BLaER1 (cell line): ENCODE data around the gene NECTIN4.

ENCODE experiments used
- H3K27ac ChIP-seq: shearing (Covaris generic); formaldehyde crosslinking; 2 replicates; pipeline ENCODE4 v1.8.1; 2022
- H3K27me3 ChIP-seq: shearing (Covaris generic); formaldehyde crosslinking; 2 replicates; pipeline ENCODE4 v1.8.1; 2022
- H3K36me3 ChIP-seq: shearing (Covaris generic); formaldehyde crosslinking; 2 replicates; pipeline ENCODE4 v1.8.1; 2022
- H3K4me1 ChIP-seq: shearing (Covaris generic); formaldehyde crosslinking; 2 replicates; pipeline ENCODE4 v1.8.1; 2022
- H3K4me2 ChIP-seq: shearing (Covaris generic); formaldehyde crosslinking; 2 replicates; pipeline ENCODE4 v1.8.1; 2022
- H3K4me3 ChIP-seq: shearing (Covaris generic); formaldehyde crosslinking; 2 replicates; pipeline ENCODE4 v1.8.1; 2022
- H3K9ac ChIP-seq: shearing (Covaris generic); formaldehyde crosslinking; 2 replicates; pipeline ENCODE4 v1.8.1; 2022
- H3K9me3 ChIP-seq: shearing (Covaris generic); formaldehyde crosslinking; 2 replicates; pipeline ENCODE4 v1.8.1; 2022
- H4K20me1 ChIP-seq: shearing (Covaris generic); formaldehyde crosslinking; 2 replicates; pipeline ENCODE4 v1.8.1; 2022
- Cebpa-rat ChIP-seq: shearing (Covaris generic); IDR thresholded peaks from 2 replicates; pipeline ENCODE4 v1.8.1; 2022

Gene NECTIN4

DNA sequence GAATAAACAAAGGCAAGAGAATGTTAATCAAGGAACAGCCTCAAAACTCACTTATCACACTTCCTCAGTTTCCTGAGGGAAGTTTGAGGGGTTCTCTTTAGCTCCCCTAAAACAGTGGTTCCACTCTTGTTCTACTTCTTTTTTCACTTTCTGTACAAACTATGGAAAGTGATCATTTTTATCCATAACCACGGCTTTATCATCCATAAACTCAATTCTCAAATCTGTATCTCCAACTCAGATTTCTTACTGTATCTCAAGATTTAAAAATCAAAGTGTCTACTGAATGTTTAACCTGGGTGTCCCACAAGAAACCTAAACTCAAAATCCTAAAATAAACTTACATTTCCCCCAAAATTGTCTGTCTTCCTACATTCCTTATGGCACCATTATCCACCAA, 24.6 kb upstream of the NECTIN4 start:
- no peaks in the 10 kb centered on the region for H3K27me3 ChIP-seq
- H3K27ac ChIP-seq = no peak overlapping the region
- H3K9ac ChIP-seq = no peak overlapping the region
- H4K20me1 ChIP-seq = peaks cover 82% of the 10 kb centered on the region
- H3K4me1 ChIP-seq = peaks cover 55% of the 10 kb centered on the region
- TF ChIP-seq Cebpa-rat = no peak
- no peak overlapping the region for H3K4me3 ChIP-seq
- 0 out of 2 replicates have a peak overlapping the region, but pooled peaks have one; percentile 0 for H3K4me2 ChIP-seq
- no peaks in the 10 kb centered on the region for H3K9me3 ChIP-seq
- H3K36me3 ChIP-seq = peaks cover 51% of the 10 kb centered on the region

- Histone ChIP-seq H4K20me1 (peaks cover 100% of the 10 kb centered on the region), H3K36me3 (peaks cover 75% of the 10 kb centered on the region), H3K27me3 (no peaks in the 10 kb centered on the region), H3K27ac (no peak overlapping the region), H3K9ac (no peak overlapping the region), H3K4me2 (no peak overlapping the region), H3K4me1 (peaks cover 43% of the 10 kb centered on the region), H3K9me3 (no peaks in the 10 kb centered on the region), H3K4me3 (no peak overlapping the region)
- no peak for TF ChIP-seq Cebpa-rat
Measured at GRCh38 chr1:161111527-161111926, 22.2 kb upstream of the NECTIN4 start.

- Histone ChIP-seq H4K20me1 (peaks cover 100% of the 10 kb centered on the region), H3K9ac (no peak overlapping the region), H3K9me3 (no peaks in the 10 kb centered on the region), H3K27me3 (no peaks in the 10 kb centered on the region), H3K4me1 (peaks cover 39% of the 10 kb centered on the region), H3K27ac (no peak overlapping the region), H3K36me3 (peaks cover 75% of the 10 kb centered on the region), H3K4me3 (no peak overlapping the region), H3K4me2 (no peak overlapping the region)
- no peak for TF ChIP-seq Cebpa-rat
Measured at GRCh38 chr1:161111117-161111516, 21.8 kb upstream of the NECTIN4 start.

DNA sequence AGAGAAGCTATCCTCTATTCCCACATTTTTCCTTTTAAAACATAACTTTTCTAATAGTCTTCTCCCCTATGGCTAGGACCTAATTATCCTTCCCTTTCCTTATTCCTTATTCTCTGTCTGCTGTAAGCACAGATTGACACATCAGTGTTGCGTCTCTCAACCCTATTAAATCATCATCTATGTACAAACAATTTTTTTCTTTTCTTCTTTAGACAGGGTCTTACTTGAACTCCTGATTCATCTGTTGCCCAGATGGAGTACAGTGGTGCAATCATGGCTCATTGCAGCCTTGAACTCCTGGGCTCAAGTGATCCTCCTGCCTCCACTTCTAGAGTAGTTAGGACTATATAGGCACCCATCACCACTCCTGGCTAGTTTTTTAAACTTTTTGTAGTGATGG, 17.1 kb upstream of the NECTIN4 start:
- Histone ChIP-seq H3K27ac (no peak overlapping the region), H3K36me3 (peaks cover 89% of the 10 kb centered on the region), H3K4me3 (no peak overlapping the region), H3K9me3 (no peaks in the 10 kb centered on the region), H3K4me2 (no peak overlapping the region), H4K20me1 (peaks cover 100% of the 10 kb centered on the region), H3K9ac (no peak overlapping the region), H3K27me3 (no peaks in the 10 kb centered on the region), H3K4me1 (no peaks in the 10 kb centered on the region)
- TF ChIP-seq Cebpa-rat = no peak

- Histone ChIP-seq H4K20me1 (peaks cover 72% of the 10 kb centered on the region), H3K9me3 (no peaks in the 10 kb centered on the region)
- TF ChIP-seq Cebpa-rat = no peak
Measured at GRCh38 chr1:161100556-161100955, 11.2 kb upstream of the NECTIN4 start.

DNA sequence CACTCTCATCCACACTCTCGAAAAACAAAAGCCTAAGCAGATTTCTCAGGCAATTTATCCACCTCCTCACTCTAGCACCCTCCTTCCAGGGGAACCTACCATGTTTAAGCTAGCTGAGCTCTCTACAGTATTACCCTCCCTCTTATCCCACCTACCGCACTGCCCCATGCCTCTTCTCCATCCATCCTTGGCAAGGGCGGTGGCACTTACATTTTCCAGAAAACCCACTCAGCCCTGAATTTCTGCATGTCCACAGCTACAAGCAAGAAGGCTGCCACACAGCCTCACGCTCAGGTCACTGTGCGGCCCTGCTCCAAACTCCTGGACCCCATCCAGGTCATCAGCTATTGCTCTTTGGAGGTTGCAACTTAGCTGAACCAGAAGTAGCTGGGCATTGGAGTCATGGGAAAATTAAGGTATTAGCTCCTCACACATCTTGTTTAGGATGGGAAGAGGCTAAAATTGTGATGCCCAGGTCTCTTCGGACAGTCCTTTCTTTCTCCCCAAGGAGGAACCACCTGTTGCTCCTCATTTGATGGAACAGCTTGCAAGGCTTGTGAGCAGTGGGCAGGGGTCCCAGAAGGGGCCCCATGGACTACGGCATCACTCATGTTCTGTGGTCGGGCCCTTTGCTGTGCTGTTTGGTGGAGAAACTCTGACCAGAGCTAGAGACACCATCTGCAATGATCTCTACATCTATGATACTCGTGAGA, 9.9 kb upstream of the NECTIN4 start:
- no peak overlapping the region for H3K9ac ChIP-seq
- peaks cover 28% of the 10 kb centered on the region for H3K4me1 ChIP-seq

More at GRCh38 chr1:161100556-161100955, 11.2 kb upstream of the NECTIN4 start:
- H3K4me3 ChIP-seq = no peak overlapping the region
- H3K27ac ChIP-seq = no peak overlapping the region
- H3K4me1 ChIP-seq = peaks cover 28% of the 10 kb centered on the region
- no peaks in the 10 kb centered on the region for H3K27me3 ChIP-seq
- no peak overlapping the region for H3K4me2 ChIP-seq
- peaks cover 64% of the 10 kb centered on the region for H3K36me3 ChIP-seq
- H3K9ac ChIP-seq = no peak overlapping the region

GRCh38 chr1:161098210-161099068, 9.1 kb upstream of the NECTIN4 start, which contains the start of gene KLHDC9:
TSS of gene KLHDC9 (plus strand) at chr1:161098361. CDS start at chr1:161098536, 175 bp downstream.
- Histone ChIP-seq H3K36me3 (peaks cover 46% of the 10 kb centered on the region), H3K9me3 (no peaks in the 10 kb centered on the region), H3K27ac (peak within 1 kb of the TSS; percentile 71), H3K4me2 (peak within 1 kb of the TSS; percentile 99), H3K4me3 (peak within 1 kb of the TSS; percentile 70), H3K27me3 (no peaks in the 10 kb centered on the region), H4K20me1 (peaks cover 50% of the 10 kb centered on the region), H3K4me1 (peaks cover 28% of the 10 kb centered on the region), H3K9ac (peak within 1 kb of the TSS; percentile 73)
- no peak for TF ChIP-seq Cebpa-rat

More for the DNA sequence above, 9.9 kb upstream of the NECTIN4 start:
- H3K27me3 ChIP-seq = no peaks in the 10 kb centered on the region
- no peaks in the 10 kb centered on the region for H3K9me3 ChIP-seq
- peak overlapping the region; percentile 70; the same call in 1 of the 2 replicates for H3K4me3 ChIP-seq
- H3K4me2 ChIP-seq = peak overlapping the region; percentile 99
- H3K27ac ChIP-seq = no peak overlapping the region
- no peak for TF ChIP-seq Cebpa-rat
- peaks cover 53% of the 10 kb centered on the region for H3K36me3 ChIP-seq
- H4K20me1 ChIP-seq = peaks cover 58% of the 10 kb centered on the region

- Histone ChIP-seq H3K36me3 (peaks cover 29% of the 10 kb centered on the region), H3K9ac (no peak overlapping the region; the same call in 1 of the 2 replicates), H4K20me1 (peaks cover 31% of the 10 kb centered on the region), H3K27ac (no peak overlapping the region), H3K4me2 (peak overlapping the region; percentile 99; the same call in 1 of the 2 replicates), H3K4me3 (no peak overlapping the region), H3K9me3 (no peaks in the 10 kb centered on the region), H3K4me1 (peaks cover 28% of the 10 kb centered on the region), H3K27me3 (no peaks in the 10 kb centered on the region)
- TF ChIP-seq Cebpa-rat = no peak
Measured at GRCh38 chr1:161096530-161096929, 7.2 kb upstream of the NECTIN4 start.

DNA sequence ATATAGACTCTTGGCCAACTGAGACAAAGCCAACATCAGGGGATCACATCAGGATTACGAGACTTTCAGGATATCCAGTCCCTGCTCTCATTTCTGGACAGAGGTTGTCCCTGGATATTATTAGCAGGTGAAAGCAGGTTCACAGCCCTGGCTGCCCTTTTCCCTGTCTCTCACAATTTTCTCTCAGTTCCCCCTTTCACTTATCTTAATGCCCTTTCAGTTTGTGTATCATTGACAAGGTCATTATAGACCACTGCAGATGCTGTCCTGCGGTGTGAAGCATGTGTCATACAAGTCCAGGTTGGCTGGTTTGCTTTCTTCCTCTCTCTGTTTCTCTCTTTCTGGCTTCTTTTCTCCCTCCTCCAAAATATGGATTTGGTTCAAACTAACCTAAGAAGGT, 6.7 kb upstream of the NECTIN4 start:
- H3K4me2 ChIP-seq = no peak overlapping the region
- peaks cover 24% of the 10 kb centered on the region for H3K36me3 ChIP-seq
- no peaks in the 10 kb centered on the region for H3K9me3 ChIP-seq
- H3K9ac ChIP-seq = no peak overlapping the region; the same call in 1 of the 2 replicates
- H3K4me1 ChIP-seq = peaks cover 28% of the 10 kb centered on the region
- no peak overlapping the region for H3K4me3 ChIP-seq
- peaks cover 26% of the 10 kb centered on the region for H4K20me1 ChIP-seq
- no peaks in the 10 kb centered on the region for H3K27me3 ChIP-seq
- H3K27ac ChIP-seq = no peak overlapping the region
- TF ChIP-seq Cebpa-rat = no peak

- no peaks in the 10 kb centered on the region for H3K27me3 ChIP-seq
- no peak overlapping the region for H3K27ac ChIP-seq
- H3K4me2 ChIP-seq = no peak overlapping the region
- H3K9me3 ChIP-seq = no peaks in the 10 kb centered on the region
- H4K20me1 ChIP-seq = peaks cover 18% of the 10 kb centered on the region
- peaks cover 16% of the 10 kb centered on the region for H3K36me3 ChIP-seq
- H3K4me1 ChIP-seq = peaks cover 28% of the 10 kb centered on the region
- no peak for TF ChIP-seq Cebpa-rat
- no peak overlapping the region for H3K4me3 ChIP-seq
- H3K9ac ChIP-seq = no peak overlapping the region
Measured at GRCh38 chr1:161095230-161095629, 5.9 kb upstream of the NECTIN4 start.
